Stimulated activated CD8-positive, alpha-beta memory T cell treated with anti-CD3 and anti-CD28 coated beads, Interleukin-12 subunit alpha, Interleukin-12 subunit beta, amount 100 ng/mL, for 4 hours (primary cell): ENCODE measurements around the gene KTN1.

Source experiments
- DNase-seq: peaks from one replicate; pipeline ENCODE4 v3.0.0-alpha.2; 2020; ENCODE audit warnings: low read depth

The KTN1 gene

GRCh38 chr14:55610713-55611370 lies 30.8 kb downstream of the KTN1 start:
- no peak for DNase-seq

DNA sequence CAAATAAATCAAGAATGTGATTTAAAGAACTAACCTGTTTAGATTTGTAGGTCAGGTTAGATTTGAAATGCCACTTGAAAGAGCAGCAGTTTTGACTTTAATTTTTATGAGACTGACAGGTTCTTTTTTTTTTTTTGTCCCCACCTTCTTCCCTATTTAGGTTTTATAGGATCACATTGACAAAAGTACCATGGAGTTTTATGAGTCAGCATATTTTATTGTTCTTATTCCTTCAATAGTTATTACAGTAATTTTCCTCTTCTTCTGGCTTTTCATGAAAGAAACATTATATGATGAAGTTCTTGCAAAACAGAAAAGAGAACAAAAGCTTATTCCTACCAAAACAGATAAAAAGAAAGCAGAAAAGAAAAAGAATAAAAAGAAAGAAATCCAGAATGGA lies 31.9 kb downstream of the KTN1 start:
- DNase-seq = no peak

DNA sequence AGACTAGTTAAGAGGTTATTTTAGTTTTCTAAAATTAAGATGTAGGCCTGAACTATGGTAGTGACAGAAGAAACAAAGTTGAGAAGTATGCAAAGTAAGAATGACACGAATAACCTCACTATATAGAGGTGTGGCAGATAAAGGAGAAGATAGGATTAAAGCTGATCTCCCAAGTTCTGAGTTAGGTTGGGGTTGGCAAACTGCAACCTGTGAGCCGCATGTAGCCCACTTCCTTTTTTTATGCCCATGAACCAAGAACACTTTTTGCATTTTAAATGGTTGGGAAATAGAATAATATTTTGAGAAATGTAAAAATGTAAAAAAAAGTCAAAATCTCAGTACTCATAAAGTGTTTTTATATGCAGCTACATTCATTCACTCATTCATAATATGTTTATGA lies 34.3 kb downstream of the KTN1 start:
- no peak for DNase-seq

DNA sequence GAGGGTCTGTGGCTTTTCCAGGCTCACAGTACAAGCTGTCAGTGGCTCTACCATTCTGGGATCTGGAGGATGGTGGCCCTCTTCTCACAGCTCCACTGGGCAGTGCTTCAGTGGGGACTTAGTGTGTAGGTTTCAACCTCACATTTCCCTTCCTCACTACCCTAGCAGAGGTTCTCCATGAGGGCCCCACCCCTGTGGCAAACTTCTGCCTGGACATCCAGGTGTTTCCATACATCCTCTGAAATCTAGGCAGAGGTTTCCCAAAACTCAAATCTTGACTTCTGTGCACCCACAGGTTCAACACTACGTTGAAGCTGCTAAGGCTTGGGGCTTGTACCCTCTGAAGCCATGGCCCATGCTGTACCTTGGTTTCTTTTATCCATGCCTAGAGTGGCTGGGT lies 40.3 kb downstream of the KTN1 start:
- no peak for DNase-seq

- no peak for DNase-seq
Measured at GRCh38 chr14:55620981-55621380, 41.0 kb downstream of the KTN1 start.

- no peak for DNase-seq
Measured at GRCh38 chr14:55621391-55621790, 41.4 kb downstream of the KTN1 start.

GRCh38 chr14:55624913-55625312 lies 44.9 kb downstream of the KTN1 start:
- no peak for DNase-seq

DNA sequence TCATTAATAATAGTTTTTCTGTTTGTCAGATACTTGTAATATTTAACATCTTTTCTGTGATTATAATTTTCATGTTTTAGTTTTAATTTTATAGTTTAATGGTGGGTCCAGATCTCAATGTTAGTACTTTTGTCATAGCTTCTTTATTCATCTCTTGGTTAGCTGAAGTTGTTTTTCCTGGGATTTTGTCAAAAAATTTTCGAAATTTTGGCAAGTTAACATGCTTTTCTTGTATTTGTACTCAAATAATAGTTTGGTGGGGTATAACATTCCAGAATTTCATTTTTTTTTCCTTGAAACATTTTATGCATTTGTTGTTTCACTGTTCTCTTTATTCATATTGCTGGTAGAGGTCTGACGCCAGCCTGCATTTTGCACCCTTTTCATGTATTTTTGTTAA lies 45.5 kb downstream of the KTN1 start:
- DNase-seq = no peak

- DNase-seq = no peak
Measured at GRCh38 chr14:55626131-55626530, 46.1 kb downstream of the KTN1 start.

- DNase-seq = no peak
Measured at GRCh38 chr14:55628426-55628825, 48.4 kb downstream of the KTN1 start.

DNA sequence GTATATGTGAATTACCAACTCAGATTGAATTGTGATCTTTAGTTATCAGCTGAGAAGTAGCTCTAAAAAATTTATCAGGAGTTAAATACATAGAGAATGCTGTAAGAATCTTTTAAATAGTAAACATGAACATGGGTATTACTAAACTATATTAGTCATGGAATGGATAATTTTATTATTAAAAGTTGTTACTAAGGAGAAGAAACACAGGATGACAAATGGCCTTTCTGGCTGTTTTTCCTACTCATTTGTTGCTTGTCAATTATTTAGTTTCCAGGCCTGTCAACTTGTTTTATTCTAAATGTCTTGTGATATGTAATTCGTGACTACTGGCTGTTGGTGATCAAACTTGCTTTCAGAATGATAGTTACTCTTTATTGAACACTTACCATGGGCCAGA lies 58.7 kb downstream of the KTN1 start:
- DNase-seq = no peak

DNA sequence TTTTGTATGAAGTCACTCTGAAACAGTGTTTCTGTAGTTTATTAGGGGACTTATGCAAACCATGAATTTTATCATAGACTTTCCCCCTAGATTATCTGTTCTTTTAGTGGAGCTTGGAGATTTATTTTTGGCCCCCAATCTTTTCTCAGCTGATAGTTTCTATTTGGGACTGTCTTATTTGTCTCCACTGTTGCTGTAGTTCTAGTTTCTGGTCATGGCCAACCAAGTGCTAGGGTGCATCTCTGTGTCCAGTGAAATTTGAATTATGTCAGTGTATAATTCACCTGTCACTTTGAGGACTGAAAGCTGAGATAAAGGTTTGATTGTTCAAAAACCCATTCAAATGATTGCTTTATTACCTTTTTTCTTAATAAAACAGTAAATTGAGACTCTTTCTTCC lies 61.3 kb downstream of the KTN1 start:
- DNase-seq = no peak

GRCh38 chr14:55641954-55642353 lies 61.9 kb downstream of the KTN1 start:
- no peak for DNase-seq

- DNase-seq = no peak
Measured at GRCh38 chr14:55645145-55645544, 65.1 kb downstream of the KTN1 start.

GRCh38 chr14:55645845-55646832 lies 66.1 kb downstream of the KTN1 start:
- no peak for DNase-seq

DNA sequence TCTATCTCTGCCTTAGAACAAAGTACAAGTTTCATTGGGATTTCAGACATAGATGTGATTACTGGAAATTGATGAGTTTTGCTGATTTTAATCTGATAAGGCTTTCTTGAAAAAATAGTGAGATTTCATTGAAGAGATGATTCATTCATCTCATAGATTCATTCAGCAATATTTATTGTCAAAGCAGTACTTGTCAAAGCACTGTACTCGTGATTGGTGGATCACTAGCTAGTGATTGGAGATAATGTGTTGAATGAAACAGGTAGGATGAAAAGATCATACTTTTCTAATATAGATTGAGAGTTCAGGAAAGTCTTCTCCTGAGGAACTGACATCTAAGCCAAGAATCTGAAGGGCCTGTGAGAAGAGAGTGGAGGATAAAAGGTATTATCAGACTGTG lies 71.0 kb downstream of the KTN1 start:
- DNase-seq = no peak

DNA sequence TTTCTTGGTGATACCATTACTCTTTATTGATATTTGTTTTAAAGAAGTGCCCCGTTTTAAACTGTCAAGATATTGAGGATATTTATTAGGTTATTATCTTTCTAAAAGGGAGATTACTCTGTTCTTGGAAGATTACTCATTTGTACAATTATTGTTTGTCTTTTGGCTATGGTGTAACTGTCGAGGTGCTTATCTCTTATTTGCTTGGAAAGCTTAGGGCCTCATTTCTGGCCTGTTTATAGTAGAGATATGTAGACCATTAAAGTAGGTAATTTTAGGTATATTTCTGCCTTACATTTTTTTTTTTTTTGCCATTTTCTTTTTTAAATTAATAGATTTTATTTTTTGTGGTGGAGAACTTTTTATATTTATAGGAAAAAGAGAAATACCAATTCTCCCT lies 74.2 kb downstream of the KTN1 start:
- DNase-seq = no peak

DNA sequence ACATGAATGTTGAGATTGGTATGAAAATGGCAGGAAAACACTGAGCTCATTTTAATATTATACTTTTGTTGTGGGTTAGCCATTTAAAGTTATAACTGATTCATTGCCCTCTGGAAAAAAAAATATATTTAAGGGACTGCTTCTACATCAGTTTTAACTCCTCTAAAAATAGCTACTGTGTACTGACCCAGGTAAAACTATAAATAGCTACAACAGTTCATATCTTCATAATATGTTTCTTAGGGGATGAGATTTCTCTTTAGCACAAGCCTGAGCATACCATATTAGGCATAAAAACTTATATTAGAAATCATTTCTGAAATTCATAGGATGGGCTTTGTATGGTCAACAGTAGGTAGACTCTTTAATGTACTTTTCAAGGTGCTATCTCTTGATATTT lies 81.0 kb downstream of the KTN1 start:
- DNase-seq = no peak

DNA sequence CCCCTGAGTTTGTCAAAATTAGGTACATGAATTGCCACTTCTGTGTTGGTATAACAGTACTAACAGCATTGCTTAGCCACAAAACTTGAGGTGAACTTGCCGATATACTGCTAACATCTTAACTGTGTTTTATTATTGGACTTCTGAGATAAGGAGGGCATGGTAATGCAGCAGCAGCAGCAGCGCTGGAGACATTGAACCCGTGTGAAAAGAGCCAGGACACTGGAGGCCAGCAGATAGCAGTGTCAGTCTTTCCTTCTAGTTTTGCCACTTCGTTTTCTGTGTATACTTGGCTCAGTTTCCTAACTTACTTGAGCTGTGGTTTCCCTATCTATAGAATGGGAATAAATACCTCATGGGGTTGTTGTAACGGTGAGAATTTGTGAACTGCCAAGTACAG lies 82.7 kb downstream of the KTN1 start:
- DNase-seq = no peak

GRCh38 chr14:55665067-55665675 lies 85.2 kb downstream of the KTN1 start:
- DNase-seq = no peak

- DNase-seq = no peak
Measured at GRCh38 chr14:55667801-55668200, 87.8 kb downstream of the KTN1 start.

GRCh38 chr14:55671641-55672040 lies 91.6 kb downstream of the KTN1 start:
- no peak for DNase-seq

DNA sequence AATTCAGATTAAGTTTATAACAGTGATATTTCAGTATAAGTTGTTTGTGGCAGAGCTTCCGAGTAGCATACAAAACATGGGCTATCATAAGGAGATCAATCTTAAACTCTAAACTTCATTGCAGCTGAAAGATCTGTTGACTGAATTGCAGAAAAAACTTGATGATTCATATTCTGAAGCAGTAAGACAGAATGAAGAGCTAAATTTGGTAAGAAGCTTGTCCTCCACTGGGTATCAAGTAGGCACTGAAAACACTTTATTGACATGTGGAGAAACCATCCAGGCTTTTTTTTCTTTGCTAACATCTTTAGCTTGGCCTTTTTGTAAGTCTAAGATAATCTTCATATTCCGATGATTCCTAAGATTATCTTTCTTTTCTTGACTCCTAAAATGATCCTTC lies 93.0 kb downstream of the KTN1 start:
- no peak for DNase-seq
